HCT116 (cell line): ENCODE results near the gene COL19A1. TPM values are rescaled to one million over a fixed set of nuclear protein-coding genes. Genes with fewer than 3 reads are reported as not detected.

Experiments used
- ATAC-seq: fragments of 200-7000 bp; cut with Tn5 transposase; 2 replicates; pipeline ENCODE4 v1.9.1; 2020; ENCODE audit warnings: mild to moderate bottlenecking, moderate library complexity
- BruUV-seq: library from RNA; stranded (reverse); fragments of 400-500 nt; replicated peaks from 2 replicates; lab custom pipeline; 2021; lab: Mats Ljungman, UMichigan
- CTCF ChIA-PET: fragments of 300-600 bp; sonication (Branson Sonifier 250); formaldehyde crosslinking; loops from one replicate; lab custom pipeline; 2021; ENCODE audit warnings: antibody characterized with exemption; lab: Charles Lee
- POLR2A ChIA-PET: fragments of 300-600, 350-600 bp; sonication (Branson Sonifier 250); formaldehyde crosslinking; loops from one replicate; lab custom pipeline; 2021; ENCODE audit warnings: antibody characterized with exemption; lab: Charles Lee
- RAD21 ChIA-PET, 2 experiments: fragments of 300-600 bp; sonication (Branson Sonifier 250); formaldehyde crosslinking; loops; one replicate each; lab custom pipeline; 2023; ENCODE audit warnings: low total read pairs in 2 of 2; ENCODE audit not compliant: uncharacterized antibody in 2 of 2, unreplicated experiment in 2 of 2, low non-redundant PET in 1 of 2; lab: Charles Lee
- DNase-seq: peaks from one replicate; pipeline ENCODE4 v3.0.0-alpha.2; 2010; ENCODE audit warnings: low read depth, low spot score
- H2AFZ ChIP-seq: fragments of 200-600 bp; shearing (Covaris generic), sonication (generic); 2 replicates; pipeline ENCODE4 v1.6.1; 2017; ENCODE audit warnings: low read depth, mixed run types, mixed read lengths, antibody characterized with exemption, low read length; ENCODE audit not compliant: poor library complexity, severe bottlenecking
- H3K27ac ChIP-seq: 2 replicates; pipeline ENCODE4 v1.5.1; 2012; ENCODE audit warnings: low read depth, low read length
- H3K27me3 ChIP-seq: fragments of 200-600 bp; sonication (generic); 2 replicates; pipeline ENCODE4 v1.6.1; 2016; ENCODE audit warnings: mixed run types, low read length, mixed read lengths; ENCODE audit not compliant: insufficient read depth
- H3K36me3 ChIP-seq, 2 experiments: fragments of 200-500 bp in 1 of 2; fragments of 200-600 bp in 1 of 2; sonication (Bioruptor generic) in 1 of 2; sonication (generic) in 1 of 2; 2 replicates each; pipeline versions ENCODE4 v1.5.1 to v1.6.1; 2014 to 2016; ENCODE audit warnings: low read length in 2 of 2, inconsistent platforms in 1 of 2, mixed read lengths in 1 of 2, mixed run types in 1 of 2; ENCODE audit not compliant: insufficient read depth in 2 of 2, control insufficient read depth in 1 of 2
- H3K4me1 ChIP-seq, 2 experiments: fragments of 200-600 bp in 1 of 2; sonication (generic) in 1 of 2; 2 replicates each; pipeline versions ENCODE4 v1.5.1 to v1.6.1; 2012 to 2017; ENCODE audit warnings: low read length in 2 of 2, inconsistent platforms in 1 of 2, mild to moderate bottlenecking in 1 of 2, mixed read lengths in 1 of 2, mixed run types in 1 of 2, moderate library complexity in 1 of 2; ENCODE audit not compliant: insufficient read depth in 2 of 2, control insufficient read depth in 1 of 2
- H3K4me2 ChIP-seq: fragments of 200-600 bp; sonication (generic); 2 replicates; pipeline ENCODE4 v1.6.1; 2017; ENCODE audit warnings: mixed run types, low read length, mixed read lengths
- H3K4me3 ChIP-seq, 2 experiments: fragments of 200-600 bp in 1 of 2; sonication (generic) in 1 of 2; replicated peaks in 1 of 2; 2 replicates each; pipeline ENCODE4 v1.5.1; 2011 to 2016; ENCODE audit warnings: low read length in 2 of 2, control low read depth in 1 of 2, low read depth in 1 of 2, mild to moderate bottlenecking in 1 of 2, mixed read lengths in 1 of 2, mixed run types in 1 of 2
- H3K79me2 ChIP-seq: fragments of 200-600 bp; sonication (generic); 2 replicates; pipeline ENCODE4 v1.6.1; 2017; ENCODE audit warnings: mild to moderate bottlenecking, mixed run types, low read length, moderate library complexity, mixed read lengths; ENCODE audit not compliant: insufficient read depth
- H3K9ac ChIP-seq: fragments of 200-600 bp; sonication (generic); 2 replicates; pipeline ENCODE4 v1.6.1; 2016; ENCODE audit warnings: low read length, mixed read lengths
- H3K9me2 ChIP-seq: fragments of 200-600 bp; sonication (generic), shearing (Covaris generic); 2 replicates; pipeline ENCODE4 v1.6.1; 2017; ENCODE audit warnings: mixed run types, mild to moderate bottlenecking, moderate library complexity; ENCODE audit not compliant: insufficient read depth
- H3K9me3 ChIP-seq, 2 experiments: fragments of 200-500 bp in 1 of 2; fragments of 200-600 bp in 1 of 2; sonication (Bioruptor generic) in 1 of 2; sonication (generic) in 1 of 2; 2 replicates each; pipeline ENCODE4 v1.6.1; 2014 to 2017; ENCODE audit warnings: low read length in 2 of 2, mixed read lengths in 2 of 2, inconsistent platforms in 1 of 2, low read depth in 1 of 2, mild to moderate bottlenecking in 1 of 2, mixed run types in 1 of 2, moderate library complexity in 1 of 2; ENCODE audit not compliant: control insufficient read depth in 1 of 2, insufficient read depth in 1 of 2
- H4K20me1 ChIP-seq: fragments of 200-600 bp; sonication (generic), shearing (Covaris generic); 2 replicates; pipeline ENCODE4 v1.6.1; 2017; ENCODE audit warnings: mixed run types, mild to moderate bottlenecking, moderate library complexity; ENCODE audit not compliant: insufficient read depth
- CBX3 ChIP-seq: IDR thresholded peaks from 2 replicates; pipeline ENCODE4 v1.6.1; 2012; ENCODE audit warnings: low read depth
- ELF1 ChIP-seq: IDR thresholded peaks from 2 replicates; pipeline ENCODE4 v1.6.1; 2012; ENCODE audit warnings: low read depth, borderline replicate concordance
- EZH2phosphoT487 ChIP-seq: fragments of 200-600 bp; IDR thresholded peaks from 2 replicates; pipeline ENCODE4 v1.6.1; 2018; ENCODE audit warnings: antibody characterized with exemption, borderline replicate concordance
- POLR2AphosphoS5 ChIP-seq: IDR thresholded peaks from 2 replicates; pipeline ENCODE4 v1.6.1; 2011; ENCODE audit warnings: mild to moderate bottlenecking, low read depth, low read length, moderate library complexity
- RAD21 ChIP-seq: IDR thresholded peaks from 2 replicates; pipeline ENCODE4 v1.6.1; 2012; ENCODE audit warnings: low read depth, mild to moderate bottlenecking
- SIN3A ChIP-seq: IDR thresholded peaks from 2 replicates; pipeline ENCODE4 v1.6.1; 2012; ENCODE audit warnings: low read depth
- SP1 ChIP-seq: IDR thresholded peaks from 2 replicates; pipeline ENCODE4 v1.6.1; 2012; ENCODE audit warnings: low read depth
- YY1 ChIP-seq: IDR thresholded peaks from 2 replicates; pipeline ENCODE4 v1.6.1; 2011; ENCODE audit warnings: low read length, low read depth, moderate library complexity, mild to moderate bottlenecking; ENCODE audit not compliant: insufficient replicate concordance; ENCODE audit errors: extremely low read depth
- ZFX ChIP-seq: fragments of 450-650 bp; IDR thresholded peaks from 2 replicates; pipeline ENCODE4 v1.6.1; 2017
- intact Hi-C: fragments of 100-400 bp; cut with micrococcal nuclease; formaldehyde crosslinking; loops from 2 replicates; pipeline ENCODE4 v1.10.0; 2022
- total RNA-seq: library from RNA; stranded (reverse); gene quantifications from one replicate; pipeline ENCODE4 v1.2.1, GENCODE V29; 2021; ENCODE audit not compliant: unreplicated experiment
- TF ChIP-seq, protein P1 (sequence below): IDR thresholded peaks from 2 replicates; pipeline ENCODE4 v1.6.1; 2012; ENCODE audit warnings: low read depth
- TF ChIP-seq, protein P2 (sequence below): IDR thresholded peaks from 2 replicates; pipeline ENCODE4 v1.6.1; 2012

Gene COL19A1
- total RNA-seq, 1 experiment from 2014 or later: not detected

GRCh38 chr6:69847492-69847788 lies 18.9 kb upstream of the COL19A1 start:
- ChIA-PET POLR2A (no interaction called here), RAD21 (no interaction called here), CTCF (no interaction called here)
- no peak for TF ChIP-seq ELF1
- TF ChIP-seq POLR2AphosphoS5: no peak
- no peak for TF ChIP-seq ZFX
- TF ChIP-seq, protein P1, sequence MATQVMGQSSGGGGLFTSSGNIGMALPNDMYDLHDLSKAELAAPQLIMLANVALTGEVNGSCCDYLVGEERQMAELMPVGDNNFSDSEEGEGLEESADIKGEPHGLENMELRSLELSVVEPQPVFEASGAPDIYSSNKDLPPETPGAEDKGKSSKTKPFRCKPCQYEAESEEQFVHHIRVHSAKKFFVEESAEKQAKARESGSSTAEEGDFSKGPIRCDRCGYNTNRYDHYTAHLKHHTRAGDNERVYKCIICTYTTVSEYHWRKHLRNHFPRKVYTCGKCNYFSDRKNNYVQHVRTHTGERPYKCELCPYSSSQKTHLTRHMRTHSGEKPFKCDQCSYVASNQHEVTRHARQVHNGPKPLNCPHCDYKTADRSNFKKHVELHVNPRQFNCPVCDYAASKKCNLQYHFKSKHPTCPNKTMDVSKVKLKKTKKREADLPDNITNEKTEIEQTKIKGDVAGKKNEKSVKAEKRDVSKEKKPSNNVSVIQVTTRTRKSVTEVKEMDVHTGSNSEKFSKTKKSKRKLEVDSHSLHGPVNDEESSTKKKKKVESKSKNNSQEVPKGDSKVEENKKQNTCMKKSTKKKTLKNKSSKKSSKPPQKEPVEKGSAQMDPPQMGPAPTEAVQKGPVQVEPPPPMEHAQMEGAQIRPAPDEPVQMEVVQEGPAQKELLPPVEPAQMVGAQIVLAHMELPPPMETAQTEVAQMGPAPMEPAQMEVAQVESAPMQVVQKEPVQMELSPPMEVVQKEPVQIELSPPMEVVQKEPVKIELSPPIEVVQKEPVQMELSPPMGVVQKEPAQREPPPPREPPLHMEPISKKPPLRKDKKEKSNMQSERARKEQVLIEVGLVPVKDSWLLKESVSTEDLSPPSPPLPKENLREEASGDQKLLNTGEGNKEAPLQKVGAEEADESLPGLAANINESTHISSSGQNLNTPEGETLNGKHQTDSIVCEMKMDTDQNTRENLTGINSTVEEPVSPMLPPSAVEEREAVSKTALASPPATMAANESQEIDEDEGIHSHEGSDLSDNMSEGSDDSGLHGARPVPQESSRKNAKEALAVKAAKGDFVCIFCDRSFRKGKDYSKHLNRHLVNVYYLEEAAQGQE: no peak
- no peak for TF ChIP-seq YY1
- no peak for TF ChIP-seq EZH2phosphoT487
- TF ChIP-seq SP1: no peak
- no peak for TF ChIP-seq SIN3A
- TF ChIP-seq, protein P2, sequence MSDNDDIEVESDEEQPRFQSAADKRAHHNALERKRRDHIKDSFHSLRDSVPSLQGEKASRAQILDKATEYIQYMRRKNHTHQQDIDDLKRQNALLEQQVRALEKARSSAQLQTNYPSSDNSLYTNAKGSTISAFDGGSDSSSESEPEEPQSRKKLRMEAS: no peak
- TF ChIP-seq RAD21: no peak
- TF ChIP-seq CBX3: no peak
- Histone ChIP-seq H3K4me3 (no peak overlapping the region), H3K79me2 (no peaks in the 10 kb centered on the region), H3K4me2 (no peak overlapping the region), H3K9me2 (no peaks in the 10 kb centered on the region), H3K9ac (no peak overlapping the region), H3K36me3 (no peaks in the 10 kb centered on the region), H4K20me1 (no peaks in the 10 kb centered on the region), H3K4me1 (no peaks in the 10 kb centered on the region), H3K27ac (no peak overlapping the region), H2AFZ (no peak overlapping the region), H3K9me3 (no peaks in the 10 kb centered on the region), H3K27me3 (no peaks in the 10 kb centered on the region)
- DNase-seq: no peak
- intact Hi-C loops: no loop called here
- no TSS peak for BruUV-seq
- no peak for ATAC-seq
